ENCODE data around the gene CXADR.

The CXADR gene

GRCh38 chr21:17560377-17561025, 47.7 kb downstream of the CXADR start:
- H3K4me3 ChIP-seq: no peak overlapping the region
- no peak overlapping the region for H3K27ac ChIP-seq
- no peaks in the 10 kb centered on the region for H3K9me3 ChIP-seq
- H3K4me2 ChIP-seq: no peak overlapping the region
- H3K4me1 ChIP-seq: no peaks in the 10 kb centered on the region
- H3K36me3 ChIP-seq: no peaks in the 10 kb centered on the region
- no peak overlapping the region for H3K9ac ChIP-seq
- no peaks in the 10 kb centered on the region for H4K20me1 ChIP-seq
- no peaks in the 10 kb centered on the region for H3K27me3 ChIP-seq
- TF ChIP-seq Cebpa-rat (IDR thresholded peaks at IDR 0.05): no peak

GRCh38 chr21:17570786-17571185, 57.9 kb downstream of the CXADR start:
- TF ChIP-seq Cebpa-rat (IDR thresholded peaks at IDR 0.05): no peak
- no peaks in the 10 kb centered on the region for H3K4me1 ChIP-seq
- no peak overlapping the region for H3K4me3 ChIP-seq

GRCh38 chr21:17572431-17572830, 59.6 kb downstream of the CXADR start:
- Histone ChIP-seq H3K27me3 (no peaks in the 10 kb centered on the region), H3K27ac (no peak overlapping the region), H3K9ac (no peak overlapping the region), H3K4me1 (no peaks in the 10 kb centered on the region), H3K36me3 (no peaks in the 10 kb centered on the region), H3K4me2 (no peak overlapping the region), H4K20me1 (no peaks in the 10 kb centered on the region), H3K9me3 (no peaks in the 10 kb centered on the region), H3K4me3 (no peak overlapping the region)
- no peak for TF ChIP-seq Cebpa-rat (IDR thresholded peaks at IDR 0.05)

More at GRCh38 chr21:17570786-17571185, 57.9 kb downstream of the CXADR start:
- Histone ChIP-seq H3K27ac (no peak overlapping the region), H3K9ac (no peak overlapping the region), H3K4me2 (no peak overlapping the region), H3K9me3 (no peaks in the 10 kb centered on the region), H4K20me1 (no peaks in the 10 kb centered on the region), H3K27me3 (no peaks in the 10 kb centered on the region), H3K36me3 (no peaks in the 10 kb centered on the region)

- Histone ChIP-seq H3K27me3 (no peaks in the 10 kb centered on the region), H3K4me2 (no peak overlapping the region), H3K9me3 (no peaks in the 10 kb centered on the region), H4K20me1 (no peaks in the 10 kb centered on the region), H3K4me1 (no peaks in the 10 kb centered on the region), H3K36me3 (no peaks in the 10 kb centered on the region), H3K4me3 (no peak overlapping the region), H3K9ac (no peak overlapping the region), H3K27ac (no peak overlapping the region)
- TF ChIP-seq Cebpa-rat (IDR thresholded peaks at IDR 0.05): no peak
These were observed 62.2 kb downstream of the CXADR start for GRCh38 chr21:17575076-17575475.

GRCh38 chr21:17576080-17576835, 63.4 kb downstream of the CXADR start:
- H3K27ac ChIP-seq: no peak overlapping the region
- no peak overlapping the region for H3K4me3 ChIP-seq
- TF ChIP-seq Cebpa-rat (IDR thresholded peaks at IDR 0.05): no peak
- H3K9ac ChIP-seq: no peak overlapping the region
- H3K36me3 ChIP-seq: no peaks in the 10 kb centered on the region
- H3K4me1 ChIP-seq: no peaks in the 10 kb centered on the region
- H3K27me3 ChIP-seq: no peaks in the 10 kb centered on the region
- H3K4me2 ChIP-seq: no peak overlapping the region
- H3K9me3 ChIP-seq: no peaks in the 10 kb centered on the region
- no peaks in the 10 kb centered on the region for H4K20me1 ChIP-seq

GRCh38 chr21:17577701-17578100, 64.9 kb downstream of the CXADR start:
- H3K9me3 ChIP-seq: no peaks in the 10 kb centered on the region
- H3K27ac ChIP-seq: no peak overlapping the region
- H4K20me1 ChIP-seq: no peaks in the 10 kb centered on the region
- no peak overlapping the region for H3K4me2 ChIP-seq
- H3K36me3 ChIP-seq: no peaks in the 10 kb centered on the region
- TF ChIP-seq Cebpa-rat (IDR thresholded peaks at IDR 0.05): no peak
- no peaks in the 10 kb centered on the region for H3K27me3 ChIP-seq
- no peak overlapping the region for H3K4me3 ChIP-seq
- no peaks in the 10 kb centered on the region for H3K4me1 ChIP-seq
- no peak overlapping the region for H3K9ac ChIP-seq

GRCh38 chr21:17578162-17578561, 65.3 kb downstream of the CXADR start:
- no peak overlapping the region for H3K4me3 ChIP-seq
- no peaks in the 10 kb centered on the region for H4K20me1 ChIP-seq
- no peaks in the 10 kb centered on the region for H3K36me3 ChIP-seq
- no peak overlapping the region for H3K27ac ChIP-seq
- no peaks in the 10 kb centered on the region for H3K9me3 ChIP-seq
- no peak for TF ChIP-seq Cebpa-rat (IDR thresholded peaks at IDR 0.05)
- no peaks in the 10 kb centered on the region for H3K27me3 ChIP-seq
- no peaks in the 10 kb centered on the region for H3K4me1 ChIP-seq
- H3K9ac ChIP-seq: no peak overlapping the region
- H3K4me2 ChIP-seq: no peak overlapping the region

GRCh38 chr21:17578876-17579275, 66.0 kb downstream of the CXADR start:
- Histone ChIP-seq H4K20me1 (no peaks in the 10 kb centered on the region), H3K36me3 (no peaks in the 10 kb centered on the region), H3K4me2 (no peak overlapping the region), H3K27ac (no peak overlapping the region), H3K27me3 (no peaks in the 10 kb centered on the region), H3K9ac (no peak overlapping the region), H3K9me3 (no peaks in the 10 kb centered on the region), H3K4me1 (no peaks in the 10 kb centered on the region), H3K4me3 (no peak overlapping the region)
- no peak for TF ChIP-seq Cebpa-rat (IDR thresholded peaks at IDR 0.05)

- no peaks in the 10 kb centered on the region for H3K27me3 ChIP-seq
- no peaks in the 10 kb centered on the region for H3K4me1 ChIP-seq
- no peak overlapping the region for H3K4me2 ChIP-seq
- no peaks in the 10 kb centered on the region for H4K20me1 ChIP-seq
- H3K36me3 ChIP-seq: no peaks in the 10 kb centered on the region
- no peak overlapping the region for H3K27ac ChIP-seq
- H3K4me3 ChIP-seq: no peak overlapping the region
- no peaks in the 10 kb centered on the region for H3K9me3 ChIP-seq
- no peak overlapping the region for H3K9ac ChIP-seq
- TF ChIP-seq Cebpa-rat (IDR thresholded peaks at IDR 0.05): no peak
These were observed 67.5 kb downstream of the CXADR start for GRCh38 chr21:17580319-17580718.

- no peak overlapping the region for H3K9ac ChIP-seq
- no peaks in the 10 kb centered on the region for H3K36me3 ChIP-seq
- no peaks in the 10 kb centered on the region for H3K4me1 ChIP-seq
- H3K27me3 ChIP-seq: no peaks in the 10 kb centered on the region
- H3K4me2 ChIP-seq: no peak overlapping the region
- no peaks in the 10 kb centered on the region for H3K9me3 ChIP-seq
- no peaks in the 10 kb centered on the region for H4K20me1 ChIP-seq
- H3K27ac ChIP-seq: no peak overlapping the region
- TF ChIP-seq Cebpa-rat (IDR thresholded peaks at IDR 0.05): no peak
- no peak overlapping the region for H3K4me3 ChIP-seq
These were observed 71.1 kb downstream of the CXADR start for GRCh38 chr21:17583898-17584297.
